ENCODE data around the gene SAMHD1.

The SAMHD1 gene

DNA sequence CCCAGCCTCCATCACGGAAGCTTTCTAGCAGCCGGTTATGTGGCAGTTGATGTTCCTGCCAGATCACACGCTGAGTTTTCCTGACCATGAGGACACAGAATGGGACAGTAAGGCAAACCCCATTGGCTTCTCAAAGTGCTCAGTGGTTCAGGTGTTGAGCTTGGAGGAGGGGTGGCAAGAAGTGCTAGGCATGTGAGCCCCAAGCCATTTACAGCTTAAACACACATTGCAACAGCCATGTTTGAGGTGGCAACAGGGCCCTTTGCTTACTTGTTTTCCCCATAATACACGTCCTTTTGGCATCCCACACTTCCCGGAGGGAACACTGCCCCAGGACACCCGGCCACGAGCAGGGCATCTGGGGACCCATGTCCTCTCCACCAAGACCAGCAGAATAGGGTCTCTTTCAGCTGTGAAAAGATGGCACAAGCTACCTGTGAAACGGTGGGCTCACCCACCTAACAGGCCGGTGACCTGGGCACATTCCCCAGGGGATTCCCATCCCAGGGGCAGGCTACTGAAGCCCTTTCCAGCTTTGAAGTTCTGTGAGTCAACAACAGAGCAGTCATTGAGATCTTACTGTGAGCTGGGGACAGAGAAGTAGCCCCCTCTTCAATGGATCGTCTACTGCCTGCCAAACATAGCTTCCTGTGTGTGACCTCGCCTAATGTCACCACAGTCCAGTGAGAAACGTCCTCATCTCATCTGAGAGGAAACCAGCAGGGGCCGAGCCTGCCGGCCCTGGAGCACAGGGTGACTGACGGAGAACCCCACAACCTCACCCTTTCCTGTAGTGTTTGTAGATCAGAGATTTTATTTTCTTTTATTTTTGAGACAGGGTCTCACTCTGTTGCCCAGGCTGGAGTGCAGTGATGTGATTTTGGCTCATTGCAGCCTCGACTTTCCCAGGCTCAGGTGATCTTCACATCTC is 79.6 kb downstream of the SAMHD1 start:
- DNase-seq: no peak

DNA sequence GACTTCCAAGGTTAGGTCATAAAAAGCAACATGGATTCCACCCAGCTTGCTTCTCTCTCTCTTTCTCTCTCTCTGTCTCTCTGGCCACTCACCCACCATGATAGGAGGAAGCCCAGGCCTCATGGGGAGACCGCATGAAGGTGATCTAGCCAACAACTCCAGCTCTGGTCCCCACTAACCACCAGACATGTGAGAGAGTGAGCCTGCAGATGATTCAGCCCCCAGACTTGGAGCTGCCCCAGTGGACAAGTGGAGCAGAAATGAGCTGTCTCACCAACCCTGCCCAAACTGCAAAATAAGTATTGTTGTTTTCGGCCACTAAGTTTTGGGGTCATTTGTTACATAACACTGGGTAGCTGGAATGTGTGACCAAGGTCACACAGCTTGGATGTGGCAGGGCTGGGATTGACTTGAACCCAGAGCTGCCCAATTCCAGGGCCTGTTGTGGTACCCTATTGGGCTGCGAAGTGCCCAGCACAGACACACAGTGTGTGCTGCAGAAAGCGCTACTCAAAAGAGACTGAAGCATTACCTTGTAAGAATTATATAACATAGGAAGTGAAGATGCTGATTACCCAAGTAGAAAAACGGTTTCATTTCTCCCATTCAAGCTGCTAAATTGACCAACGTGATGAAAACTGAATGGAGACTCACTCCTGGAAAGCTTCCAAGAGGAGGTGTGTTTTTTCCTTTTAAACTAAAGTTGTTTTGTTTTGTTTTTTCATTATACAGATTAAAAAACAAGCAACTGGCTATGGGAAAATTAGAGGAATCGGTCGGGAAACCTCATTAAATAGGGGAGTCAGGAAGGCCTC is 84.6 kb downstream of the SAMHD1 start:
- no peak for DNase-seq

DNA sequence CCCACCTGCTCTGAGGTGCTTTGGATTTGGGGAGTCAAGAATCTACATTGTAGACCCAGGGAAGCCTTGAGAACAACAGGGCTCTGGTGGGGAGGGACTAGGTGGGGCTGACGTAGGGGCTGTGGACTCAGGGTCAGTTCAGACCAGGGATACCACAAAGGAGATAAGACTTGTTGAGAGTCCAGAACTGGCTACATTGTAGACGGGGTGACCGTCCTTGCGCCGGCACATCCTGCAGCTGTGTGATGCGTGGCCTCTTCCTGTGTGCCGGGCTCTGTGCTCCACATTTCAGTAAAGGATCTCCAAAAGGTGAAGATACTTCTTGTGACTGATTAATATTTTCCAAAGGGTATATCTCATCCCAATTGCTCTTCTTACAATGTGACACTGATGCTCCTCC is 85.3 kb downstream of the SAMHD1 start:
- no peak for DNase-seq

DNA sequence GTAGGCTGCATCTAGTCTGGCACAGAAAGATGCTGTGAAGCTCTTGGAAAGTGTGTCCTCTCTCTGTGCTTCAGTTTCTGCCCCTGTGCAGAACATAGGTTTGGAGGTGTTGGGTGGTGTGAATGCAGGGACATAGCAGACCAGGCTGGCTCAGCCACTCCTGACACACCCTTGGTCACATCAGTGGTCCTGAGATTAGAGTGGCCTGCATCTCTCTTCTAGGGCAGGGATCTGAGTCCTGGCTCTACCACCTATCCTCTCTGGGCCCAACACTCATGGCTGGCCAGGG is 85.7 kb downstream of the SAMHD1 start:
- DNase-seq: no peak

DNA sequence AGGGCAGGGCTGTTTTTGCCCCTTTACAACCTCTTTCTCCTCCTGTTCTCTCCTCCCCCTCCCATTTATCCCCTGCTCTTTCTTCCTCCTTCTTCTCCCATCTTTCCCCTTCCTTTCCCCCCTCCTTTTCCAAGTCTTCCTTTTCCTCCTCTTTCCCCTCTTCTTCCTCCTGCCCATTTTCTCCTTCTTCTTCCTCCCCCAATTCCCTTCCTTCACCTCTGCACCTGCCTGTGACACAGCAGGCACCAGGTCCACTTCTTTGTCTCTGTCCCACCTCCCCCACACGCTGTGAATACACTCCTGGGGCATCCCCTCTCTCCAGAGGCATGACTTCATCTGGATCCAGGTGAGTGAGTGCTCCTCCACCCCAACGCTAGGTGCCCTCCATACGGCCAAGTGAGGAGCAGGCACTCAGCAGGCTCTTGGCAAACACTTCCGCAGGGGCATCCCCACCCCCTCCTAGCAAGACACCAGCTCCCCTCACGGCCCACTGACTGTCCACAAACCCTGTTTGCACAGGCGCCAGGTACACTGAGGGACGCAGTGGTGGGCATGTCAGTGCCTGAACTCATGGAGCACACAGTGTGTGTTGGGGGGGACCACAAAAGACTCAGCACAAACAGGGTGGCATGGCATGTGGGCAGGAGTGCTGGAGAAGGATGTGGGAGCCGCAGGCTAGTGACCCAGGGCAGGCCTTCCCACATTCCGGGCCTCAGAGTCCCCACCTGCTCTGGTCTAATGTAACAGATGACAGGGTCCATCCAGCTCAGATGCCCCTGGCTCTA is 86.2 kb downstream of the SAMHD1 start:
- no peak for DNase-seq

DNA sequence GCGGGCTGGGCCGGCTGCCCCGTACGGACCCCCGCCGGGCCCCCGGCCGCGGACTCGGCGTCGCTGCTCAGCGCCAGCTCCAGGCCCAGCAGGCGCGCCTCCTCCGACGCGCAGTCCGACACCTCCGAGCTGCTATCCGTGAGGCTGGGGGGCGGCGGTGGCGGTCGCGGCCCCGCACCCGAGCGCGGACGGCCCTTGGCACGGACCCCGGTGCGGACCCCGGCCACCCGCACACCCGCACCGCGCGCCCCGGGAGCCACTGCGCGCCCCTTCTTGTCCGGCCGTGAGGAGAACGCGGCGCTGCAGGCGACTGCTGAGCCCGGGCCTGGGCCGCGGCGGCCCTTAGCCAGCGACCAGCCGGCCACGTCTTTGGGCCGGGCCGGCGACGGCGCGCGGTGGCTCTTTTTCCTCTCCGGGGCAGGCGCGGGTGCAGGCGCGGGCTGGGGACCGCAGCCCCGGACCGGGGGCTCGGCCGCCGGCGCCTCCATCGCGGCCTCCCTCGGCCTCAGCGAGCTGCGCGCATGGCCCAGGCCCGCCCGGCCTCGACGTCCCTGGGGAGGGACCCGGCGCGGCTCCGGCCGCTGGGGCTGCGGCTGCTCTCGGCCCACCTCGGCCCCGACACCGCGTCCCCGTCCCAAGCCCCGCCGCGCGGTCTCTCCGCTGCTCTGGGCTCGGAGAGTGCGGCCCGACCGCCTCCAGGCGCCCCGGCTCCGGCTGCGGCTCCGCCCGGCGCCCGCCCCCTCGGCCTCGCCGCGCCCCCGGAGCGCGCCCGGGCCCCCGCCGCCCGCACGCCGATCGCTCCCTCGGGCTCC is 88.4 kb downstream of the SAMHD1 start:
- DNase-seq: no peak

DNA sequence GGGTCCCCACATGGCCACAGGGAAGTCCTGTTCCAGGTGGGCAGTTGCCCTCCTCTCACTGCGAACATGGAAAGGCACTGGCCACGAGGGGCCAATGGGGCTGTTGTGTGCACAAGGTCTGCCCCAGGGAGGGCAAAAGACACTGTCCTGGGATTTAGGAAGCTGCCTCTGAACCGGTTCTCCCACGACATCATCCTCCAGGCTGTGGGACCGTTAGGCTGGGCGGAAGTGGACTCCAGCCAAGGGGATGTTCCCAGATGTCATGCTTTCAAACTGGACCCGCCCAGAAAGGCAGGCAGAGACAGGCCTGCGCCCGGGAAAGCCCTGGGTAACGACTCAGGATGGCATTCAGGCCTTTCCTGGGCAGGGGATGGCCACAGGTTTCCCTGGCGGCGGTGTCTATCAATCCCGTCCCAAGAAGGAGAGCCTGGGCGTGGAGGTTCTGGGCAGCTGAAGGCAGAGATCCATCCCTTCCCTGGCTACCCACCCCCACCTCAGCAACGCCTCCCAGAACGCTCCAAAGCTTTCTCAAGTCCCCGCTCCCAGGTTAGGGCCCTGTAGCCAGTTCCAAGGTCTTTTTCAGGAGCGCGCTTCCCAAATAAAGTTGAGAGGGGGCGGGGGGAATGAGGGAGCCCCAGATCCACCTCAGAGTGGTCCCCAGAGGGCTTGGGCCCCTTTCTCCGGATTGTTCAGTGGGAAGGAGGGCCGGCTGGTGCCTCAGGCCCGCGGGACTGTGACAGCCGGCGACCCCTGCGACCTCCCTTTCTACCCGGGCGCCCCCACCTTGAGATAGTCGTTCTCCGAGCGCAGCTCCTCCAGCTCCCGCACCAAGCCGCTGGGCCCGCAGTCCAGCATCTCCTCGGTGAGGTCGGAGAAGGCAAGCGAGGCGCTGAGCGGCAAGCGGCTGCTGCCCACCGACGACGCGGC is 89.4 kb downstream of the SAMHD1 start:
- DNase-seq: peak; percentile 67

DNA sequence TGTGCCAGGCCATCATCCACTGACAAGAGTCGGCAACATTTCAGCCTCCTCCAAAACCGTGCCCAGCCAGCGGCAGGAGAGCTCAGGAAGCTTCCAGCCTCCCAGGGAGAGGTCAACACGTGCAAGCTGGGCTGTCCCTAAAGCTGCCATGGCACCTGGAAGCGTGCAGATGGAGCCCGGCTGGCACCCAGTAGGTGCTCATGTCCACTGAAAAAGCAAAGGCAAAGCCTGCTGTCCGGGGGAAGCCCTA is 90.0 kb downstream of the SAMHD1 start:
- DNase-seq: no peak

DNA sequence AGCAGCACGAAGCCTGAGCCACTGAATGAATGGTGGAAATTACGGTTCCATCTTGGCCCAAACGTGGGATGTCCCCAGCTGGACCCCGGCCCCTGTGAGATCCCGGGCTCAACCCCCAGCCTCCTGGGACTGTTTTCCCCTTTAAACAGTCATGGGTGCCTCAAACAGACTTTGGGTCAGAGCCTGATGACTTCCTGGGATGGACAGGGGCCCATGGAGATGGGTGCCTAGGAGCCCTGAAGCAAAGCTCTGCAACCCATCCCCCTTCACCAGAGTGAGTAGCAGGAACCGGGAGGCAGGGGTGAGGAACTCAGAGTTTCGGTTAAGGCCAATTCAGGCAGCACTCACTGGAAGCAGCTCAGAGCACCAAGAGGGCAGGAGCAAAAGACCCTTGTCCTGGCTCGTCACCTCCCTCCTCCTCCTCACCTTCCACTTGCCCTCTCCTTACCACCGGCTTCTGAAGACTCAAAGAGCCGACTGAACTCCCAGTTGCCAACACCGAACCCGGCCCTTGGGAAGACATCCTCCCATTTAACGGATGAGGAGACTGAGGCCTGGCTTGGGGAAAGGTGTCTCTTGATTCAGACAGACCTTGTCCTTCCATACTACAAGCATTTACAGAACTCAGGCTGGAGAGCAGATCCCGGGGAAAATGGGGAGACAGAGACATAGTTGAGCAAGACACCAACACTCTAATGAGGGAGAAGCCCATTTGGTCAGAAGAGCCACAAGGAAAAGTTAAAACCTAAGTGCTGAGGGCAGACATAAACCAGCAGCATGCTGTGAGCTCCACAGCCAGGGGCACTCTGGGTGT is 90.5 kb downstream of the SAMHD1 start:
- no peak for DNase-seq

DNA sequence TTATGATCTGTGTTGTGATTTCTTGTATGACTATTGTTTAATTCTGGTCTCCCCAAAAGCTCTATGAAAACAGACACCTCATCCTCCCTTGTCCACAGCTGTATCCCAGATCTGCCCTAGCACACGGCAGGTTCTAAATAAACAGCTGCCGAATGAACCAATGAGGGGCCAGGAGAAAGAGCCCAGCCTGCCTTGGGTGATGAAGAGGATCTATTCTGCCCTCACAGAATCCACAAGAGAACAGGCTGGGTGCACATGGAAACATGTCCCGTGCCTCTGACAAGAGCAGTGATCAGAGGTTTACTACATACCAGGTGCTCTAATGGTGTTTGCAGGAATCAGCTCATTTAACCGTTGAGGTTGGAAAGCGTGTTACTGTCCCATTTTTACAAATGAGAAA is 91.2 kb downstream of the SAMHD1 start:
- no peak for DNase-seq

DNA sequence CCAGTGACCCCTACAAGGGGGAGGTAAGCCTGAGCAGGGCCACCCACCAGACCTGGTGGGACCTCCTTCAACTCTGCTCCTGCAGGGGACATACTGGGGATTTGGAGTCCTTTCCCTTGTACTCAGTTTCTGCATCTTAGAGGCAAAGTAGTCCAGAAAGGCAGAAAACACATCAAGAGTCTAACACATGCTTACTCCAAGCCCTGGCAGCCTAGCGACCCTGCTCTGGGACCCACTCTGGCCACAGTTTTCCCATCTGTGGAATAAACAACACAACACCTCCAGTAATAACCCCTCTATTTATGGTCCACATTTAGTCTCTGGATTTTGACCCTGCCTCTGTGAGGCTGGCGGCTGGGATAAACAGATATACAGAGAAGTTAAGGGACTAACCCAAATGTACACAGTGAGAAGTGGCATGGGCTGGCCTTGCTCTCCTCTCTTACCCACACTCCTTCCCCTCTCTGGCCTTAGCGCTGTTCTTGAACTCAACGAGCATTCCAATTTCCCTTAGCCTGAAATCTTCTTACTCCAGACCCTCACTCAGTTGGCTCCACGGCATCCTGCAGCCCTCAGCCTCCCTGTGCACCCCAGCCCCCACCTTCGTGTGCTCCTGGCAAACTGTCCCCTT is 91.7 kb downstream of the SAMHD1 start:
- DNase-seq: no peak

DNA sequence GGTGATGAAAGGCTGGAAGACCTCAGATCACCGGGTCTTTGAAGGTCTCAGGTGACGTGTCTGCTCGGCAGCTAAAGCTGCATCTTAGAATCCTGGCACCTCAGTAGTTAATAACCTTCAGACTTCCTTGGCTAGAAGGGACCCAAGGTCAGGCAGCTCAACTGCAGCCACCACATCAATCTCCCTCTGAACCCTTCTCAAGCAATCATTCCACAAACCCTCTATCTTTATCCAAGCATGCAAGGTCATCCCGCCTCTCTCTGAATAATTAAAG is 92.3 kb downstream of the SAMHD1 start:
- DNase-seq: no peak

DNA sequence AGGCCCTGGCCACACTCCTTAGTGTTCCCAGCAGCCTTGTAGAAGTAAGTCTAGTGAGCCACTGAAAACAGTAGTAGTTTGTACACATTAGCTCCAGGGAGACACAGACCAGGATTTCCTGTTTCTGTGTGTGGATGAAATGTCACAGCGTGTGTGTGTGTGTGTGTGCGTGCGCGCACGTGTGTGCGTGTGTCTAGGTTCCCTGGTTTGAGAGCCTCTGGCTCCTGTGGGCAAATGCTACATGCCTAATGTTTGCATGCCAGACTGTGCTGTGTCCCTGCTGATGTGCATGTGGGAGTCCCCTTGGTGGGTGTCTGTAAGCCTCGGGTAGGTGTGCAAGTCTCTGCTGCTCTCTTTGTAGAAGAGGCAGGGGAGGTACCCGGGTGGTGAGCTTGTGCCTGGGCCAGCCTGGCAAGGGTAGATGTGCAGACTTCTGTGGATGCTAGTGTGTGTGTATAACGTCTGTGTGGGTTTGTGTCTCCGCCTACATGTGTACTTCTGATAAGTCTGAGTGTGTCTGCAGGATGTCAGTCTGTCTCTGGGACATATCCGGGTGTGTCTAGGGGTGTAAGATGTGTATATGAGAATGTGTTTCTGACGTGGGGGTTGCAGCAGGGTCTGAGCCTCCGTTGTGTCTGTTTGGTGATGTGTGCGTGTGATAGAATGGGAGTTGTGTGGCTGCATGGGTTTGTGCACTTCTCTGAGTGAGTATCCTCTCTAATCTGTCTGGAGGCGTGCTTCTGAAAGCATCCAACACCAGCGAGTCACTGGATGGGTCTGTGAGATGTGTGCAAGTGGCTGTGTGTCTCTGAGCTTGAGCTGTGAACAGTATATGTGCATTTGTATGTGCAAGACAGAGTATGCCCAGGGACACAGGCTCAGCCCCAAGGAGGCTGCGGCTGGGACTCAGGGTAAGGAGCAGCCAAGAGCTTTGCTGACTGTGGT is 94.5 kb downstream of the SAMHD1 start:
- DNase-seq: no peak

DNA sequence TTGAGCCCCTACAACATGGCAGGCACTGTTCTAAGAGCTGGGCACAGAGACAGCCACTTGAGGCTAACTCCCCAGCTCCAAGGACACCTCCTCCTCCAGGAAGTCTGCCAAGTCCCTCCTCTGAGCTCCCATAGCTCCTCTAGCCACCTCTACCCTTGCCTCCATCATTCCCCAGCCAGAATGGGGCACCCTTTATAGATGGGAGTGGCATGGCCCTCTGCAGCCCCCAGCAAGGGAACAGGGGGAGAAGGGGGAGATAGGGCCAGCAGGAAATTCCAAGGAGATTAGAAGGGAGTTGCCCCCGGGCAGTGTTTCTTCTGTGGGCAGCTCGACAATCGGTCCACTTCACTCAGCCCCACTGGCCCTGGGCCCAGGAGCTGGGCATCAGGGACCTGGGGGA is 95.3 kb downstream of the SAMHD1 start:
- no peak for DNase-seq

DNA sequence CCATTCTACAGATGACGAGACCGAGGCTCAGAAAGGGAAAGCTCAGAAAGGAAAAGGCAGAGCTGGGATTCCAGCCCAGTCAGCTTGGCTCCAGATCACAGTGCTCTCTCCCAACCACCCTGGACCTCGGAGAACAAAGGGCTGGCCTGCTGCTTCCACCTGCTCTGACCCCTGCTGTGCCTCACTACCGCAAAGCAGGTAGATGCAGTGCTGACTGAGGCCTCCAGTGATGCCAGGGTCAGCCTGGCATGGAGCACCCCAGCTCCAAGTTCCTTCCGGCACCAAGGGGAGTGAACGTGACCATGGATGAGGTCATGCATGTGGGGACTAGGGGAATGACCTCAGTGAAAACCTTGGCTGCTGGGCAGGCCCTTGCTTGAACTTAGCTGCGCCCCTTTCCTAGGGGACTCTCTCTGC is 96.3 kb downstream of the SAMHD1 start:
- no peak for DNase-seq

DNA sequence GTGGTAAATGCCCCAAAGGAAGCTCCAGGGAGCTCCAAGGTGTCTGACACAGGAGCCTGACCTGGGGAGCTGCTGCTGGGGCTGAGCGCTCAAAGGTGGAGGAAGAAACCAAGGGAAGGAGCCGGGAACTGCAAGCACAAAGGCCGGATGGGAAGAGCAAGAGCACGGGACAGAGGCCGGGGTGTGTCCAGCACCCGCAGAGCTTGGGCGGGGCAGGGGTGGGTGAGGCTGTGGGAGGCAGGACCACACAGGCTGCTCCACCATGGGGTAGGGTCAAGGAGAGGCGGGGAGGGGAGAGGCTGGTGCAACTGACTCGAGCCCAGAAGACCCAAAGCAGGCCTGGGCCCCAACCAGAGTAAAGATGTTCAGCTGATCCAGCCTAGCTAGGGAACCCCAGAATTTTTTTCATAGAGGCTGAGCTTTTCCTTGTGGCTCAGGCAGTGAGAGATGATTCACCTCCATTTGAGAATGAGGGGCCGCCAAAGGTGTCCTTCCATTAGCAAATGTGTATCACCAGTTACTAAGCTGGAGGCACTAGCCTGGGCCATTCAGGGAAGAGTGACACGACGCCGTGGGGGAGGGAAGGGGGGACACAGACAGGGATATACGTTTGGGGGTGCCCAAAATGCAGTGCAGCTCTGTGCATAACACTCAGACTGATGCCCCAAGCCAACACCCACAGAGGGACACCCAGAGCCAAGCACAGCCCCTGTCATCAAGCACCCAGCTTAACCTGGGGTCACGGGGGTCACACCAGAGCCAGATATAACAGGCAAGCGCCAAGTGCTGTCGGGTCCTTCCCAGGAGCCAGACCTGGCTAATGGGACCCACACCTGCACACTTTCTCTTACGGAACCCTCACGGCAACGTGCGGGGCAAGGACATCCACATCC is 96.9 kb downstream of the SAMHD1 start:
- no peak for DNase-seq

DNA sequence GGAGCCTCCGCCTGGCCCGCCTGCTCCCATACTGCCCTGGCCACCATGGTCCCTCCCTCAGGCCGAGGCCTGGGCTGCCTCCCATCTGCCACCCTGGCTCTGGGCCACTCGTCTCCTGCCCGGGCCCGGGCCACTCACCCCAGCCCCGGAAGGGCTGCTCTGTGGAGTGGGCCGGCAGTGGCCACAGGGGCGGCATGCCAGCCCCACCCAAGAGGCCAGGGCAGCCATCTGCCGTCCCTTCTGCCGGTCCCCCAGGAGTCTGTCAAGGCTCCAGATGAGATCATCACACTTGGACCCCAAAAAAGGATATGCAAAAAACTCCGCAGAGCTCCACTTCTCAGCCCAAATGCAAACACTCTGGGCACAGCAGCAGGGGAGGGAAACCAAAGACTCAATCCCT is 99.3 kb downstream of the SAMHD1 start:
- no peak for DNase-seq

DNA sequence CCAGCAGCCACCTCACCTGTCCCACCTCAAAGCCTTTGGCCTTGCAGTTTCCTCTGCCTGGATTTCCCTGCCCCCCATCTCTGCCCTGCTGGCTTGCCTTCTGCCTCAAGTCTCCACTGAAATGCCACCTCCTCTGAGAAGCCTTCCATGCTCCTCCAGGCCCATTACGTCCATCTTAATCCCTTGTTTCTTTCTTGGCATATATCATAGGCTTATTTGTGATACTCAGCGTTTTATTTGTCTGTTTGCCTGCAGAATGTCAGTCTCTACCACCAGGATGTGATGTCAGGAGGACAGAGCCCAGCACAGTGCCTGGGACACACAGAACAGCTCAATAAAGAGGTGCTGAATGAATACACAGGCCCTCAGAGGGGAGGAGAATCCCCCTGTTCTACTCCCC is 100.0 kb downstream of the SAMHD1 start:
- DNase-seq: no peak

Measured in retina (tissue), 1 donor.